Right ventricle myocardium superior (tissue), 1 donor: Measurements from ENCODE around the gene NTN1. TPM values are rescaled to one million over a fixed set of nuclear protein-coding genes. Genes with fewer than 3 reads are reported as not detected.

Source experiments
- ATAC-seq: fragments of 200-7000 bp; cut with Tn5 transposase; one replicate; pipeline ENCODE4 v1.9.1; 2020; ENCODE audit warnings: mild to moderate bottlenecking; ENCODE audit not compliant: poor library complexity
- DNase-seq: peaks from one replicate; pipeline ENCODE4 v3.0.0-alpha.2; 2020
- intact Hi-C: fragments of 100-400 bp; cut with DNase I; formaldehyde crosslinking; loops from one replicate; pipeline ENCODE4 v1.11.2; 2022
- total RNA-seq: library from RNA; stranded (reverse); fragmentation: NEBNext Ultra II Directional; extraction: Animal tissue kit (Norgen Biotek cat#: 25700); gene quantifications from one replicate; pipeline ENCODE4 v1.2.1, GENCODE V29; 2021
- donor health status: DM: no; HTN: yes; CAD: no; lungs with severe emphysema.

NTN1 gene
- total RNA-seq, 1 donor from 2014 or later, result 19.4 TPM

- intact Hi-C loops, result no loop called here
- DNase-seq (no peak), ATAC-seq (no peak)
Observed at GRCh38 chr17:9195961-9196670, 174.8 kb downstream of the NTN1 start.

DNA sequence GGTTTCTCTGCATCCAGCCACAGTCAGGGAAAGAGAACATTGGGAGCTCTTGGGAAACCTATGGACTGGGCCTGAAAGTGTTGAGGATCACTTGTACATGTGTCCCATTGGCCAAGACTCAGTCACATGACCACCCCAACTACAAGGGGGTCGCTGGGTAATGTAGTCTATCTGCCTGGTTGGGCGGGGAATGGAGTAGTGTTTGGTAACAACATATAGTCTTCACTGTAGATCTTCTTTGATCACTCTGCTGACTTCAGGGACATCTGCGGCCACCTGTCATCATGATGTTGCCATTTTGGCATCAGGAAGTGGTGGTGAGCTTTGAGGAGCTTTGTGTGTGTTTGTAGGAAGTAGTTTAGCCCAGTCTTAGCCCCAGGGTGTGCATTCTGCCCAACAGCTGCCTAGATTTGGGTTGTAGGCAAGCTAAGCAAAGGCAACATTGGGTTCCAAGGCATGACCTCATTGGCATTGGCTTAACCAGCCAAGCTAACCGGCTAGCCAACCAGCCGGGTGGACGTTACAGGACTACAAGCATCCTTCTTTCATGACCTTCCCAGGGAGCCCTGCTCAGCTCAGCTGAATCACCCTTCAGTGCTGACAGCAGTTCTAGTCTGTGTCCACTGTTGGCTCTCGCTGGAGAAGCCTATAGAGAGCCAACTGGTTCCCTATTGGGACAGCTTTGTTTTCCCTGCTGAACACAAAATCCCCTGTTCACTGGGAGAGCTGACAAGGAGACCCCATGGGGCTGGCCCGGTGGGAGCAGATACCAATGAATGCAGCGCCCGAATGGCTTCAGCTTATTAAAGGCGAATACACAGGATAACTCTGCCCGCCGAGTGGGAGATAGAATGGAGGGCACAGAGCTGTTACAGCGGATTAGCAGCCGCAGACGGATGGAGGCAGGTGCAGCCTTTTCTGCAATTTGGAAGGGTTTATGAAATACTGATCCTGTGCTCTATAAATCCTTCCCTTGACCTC, 178.6 kb downstream of the NTN1 start:
- intact Hi-C loops, result no loop called here

GRCh38 chr17:9200699-9201359, 179.5 kb downstream of the NTN1 start:
- ATAC-seq (no peak), DNase-seq (no peak)
- intact Hi-C loops, result no loop called here

More for the DNA sequence above, 178.6 kb downstream of the NTN1 start:
- no peak for DNase-seq
- ATAC-seq, result peak; percentile 82

DNA sequence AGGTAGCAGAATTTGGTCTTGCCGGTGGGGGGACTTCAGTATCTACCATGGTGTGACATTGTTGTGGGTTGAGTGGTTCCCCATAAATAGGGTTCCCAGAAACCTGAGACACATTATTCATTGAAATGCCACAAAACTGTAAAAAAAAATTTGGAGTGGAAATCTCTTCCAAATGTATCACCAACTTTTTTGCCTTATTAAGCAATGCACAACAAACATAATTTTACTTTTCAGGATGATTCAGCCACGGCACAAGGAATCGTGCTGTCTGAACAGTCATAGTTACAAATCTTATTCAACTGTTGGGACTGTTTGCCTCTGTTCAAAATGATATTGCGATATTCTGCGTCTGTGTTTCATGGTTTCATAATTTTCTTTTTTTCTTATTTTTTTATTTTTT, 181.2 kb downstream of the NTN1 start:
- DNase-seq, result no peak
- no peak for ATAC-seq
- intact Hi-C loops, result no loop called here

DNA sequence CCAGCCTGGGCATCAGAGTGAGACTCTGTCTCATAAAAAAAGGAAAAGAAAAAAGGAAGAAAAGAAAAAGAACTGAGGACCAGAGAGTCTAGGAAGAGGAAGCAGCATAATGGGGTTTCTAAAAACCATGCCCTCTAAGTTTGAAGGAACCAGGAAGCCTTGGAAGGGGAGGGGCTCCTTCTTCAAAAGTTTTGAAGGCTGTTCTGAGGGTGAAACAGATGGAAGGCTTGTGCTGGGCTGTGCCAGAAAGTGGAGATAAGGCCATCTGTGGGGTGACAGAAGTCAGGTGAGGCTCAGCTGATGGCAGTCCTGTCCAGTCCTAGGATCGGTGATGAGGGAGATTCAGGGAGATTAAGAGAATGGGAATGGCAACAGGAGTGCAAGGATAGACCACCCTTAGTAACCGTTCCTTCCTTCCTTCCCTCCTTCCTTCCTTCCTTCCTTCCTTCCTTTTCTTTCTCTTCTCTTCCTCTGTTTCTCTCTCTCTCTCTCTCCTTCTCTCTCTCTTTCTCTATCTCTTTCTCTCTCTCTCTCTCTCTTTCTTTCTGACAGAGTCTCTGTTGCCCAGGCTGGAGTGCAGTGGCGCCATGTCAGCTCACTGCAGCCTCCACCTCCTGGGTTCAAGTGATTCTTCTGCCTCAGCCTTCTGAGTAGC, 182.6 kb downstream of the NTN1 start:
- ATAC-seq, result no peak
- DNase-seq, result no peak
- intact Hi-C loops, result no loop called here

DNA sequence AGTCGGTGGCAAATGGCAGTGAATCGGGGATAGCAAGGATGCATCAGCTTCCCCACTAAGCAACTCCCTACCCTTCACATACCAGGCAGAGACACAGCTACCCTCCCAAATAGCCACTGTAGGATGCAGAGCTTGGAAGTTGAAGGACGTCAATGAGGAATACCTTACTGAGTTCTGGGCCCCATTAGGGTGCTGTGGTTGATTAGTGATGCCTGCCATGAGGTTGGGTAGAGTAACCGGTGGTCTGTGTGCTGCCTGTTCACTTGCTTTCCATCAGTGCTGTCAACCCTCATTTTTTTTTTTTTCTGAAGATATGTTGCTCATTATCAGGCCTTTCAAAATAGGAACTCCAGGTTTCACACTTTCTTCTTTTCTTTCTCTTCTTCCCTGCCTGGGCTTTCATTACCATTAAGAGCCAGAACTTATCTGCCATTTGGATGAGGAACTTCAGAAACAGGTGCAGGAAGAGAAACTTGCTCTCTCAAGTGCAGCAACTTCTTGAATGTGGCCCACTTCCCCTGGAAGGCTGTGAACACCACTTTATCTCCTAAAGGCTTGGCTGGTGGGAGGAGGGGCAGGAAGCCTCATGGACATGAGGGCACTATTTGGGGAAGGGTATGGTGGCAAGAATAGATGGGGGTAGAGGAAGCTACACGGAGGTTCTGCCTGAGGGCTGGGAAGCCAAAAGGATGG, 183.5 kb downstream of the NTN1 start:
- DNase-seq (no peak), ATAC-seq (no peak)
- intact Hi-C loops, result no loop called here

DNA sequence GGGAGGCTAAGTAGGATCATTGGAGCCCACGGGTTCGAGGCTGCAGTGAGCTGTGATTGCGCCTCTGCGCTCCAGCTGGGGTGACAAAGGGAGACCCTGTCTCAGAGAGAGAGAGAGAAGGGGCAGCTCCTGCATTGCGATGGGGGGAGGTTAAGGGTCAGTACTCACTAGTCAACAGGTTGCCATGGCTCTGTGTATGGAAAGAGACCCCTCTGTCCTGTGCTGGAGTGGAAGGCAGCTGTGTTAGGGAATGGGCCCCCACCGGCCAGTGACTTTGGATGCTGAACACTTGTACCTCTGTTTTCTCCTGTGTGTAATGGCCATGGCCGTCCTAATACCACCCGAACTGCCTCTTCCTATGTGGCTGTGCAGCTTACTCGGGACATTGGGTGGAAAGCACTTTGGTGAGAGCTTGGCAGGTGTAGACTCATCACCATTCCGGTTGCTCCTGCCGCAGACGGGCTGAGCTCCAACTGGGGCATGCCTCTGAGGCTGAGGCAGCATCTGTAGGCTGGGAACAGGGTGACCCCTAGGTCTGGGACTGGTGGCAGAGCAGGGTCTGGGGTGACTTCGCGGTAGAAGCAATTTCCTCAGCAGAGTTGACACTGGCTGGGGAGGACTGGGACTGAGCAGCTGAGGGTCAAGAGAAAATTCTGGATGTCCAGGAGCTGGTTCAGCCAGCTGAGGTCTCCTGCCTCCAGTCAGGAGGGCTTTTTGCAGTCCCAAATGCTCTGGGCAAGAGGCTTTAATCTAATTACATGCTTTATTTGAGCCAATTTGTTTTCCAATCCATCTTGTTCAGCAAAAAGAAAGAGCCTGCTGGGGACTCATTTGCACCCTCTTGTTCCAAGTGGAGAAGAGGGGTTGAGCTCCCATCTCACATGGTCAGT, 184.5 kb downstream of the NTN1 start:
- DNase-seq (no peak), ATAC-seq (no peak)
- intact Hi-C loops, result no loop called here

DNA sequence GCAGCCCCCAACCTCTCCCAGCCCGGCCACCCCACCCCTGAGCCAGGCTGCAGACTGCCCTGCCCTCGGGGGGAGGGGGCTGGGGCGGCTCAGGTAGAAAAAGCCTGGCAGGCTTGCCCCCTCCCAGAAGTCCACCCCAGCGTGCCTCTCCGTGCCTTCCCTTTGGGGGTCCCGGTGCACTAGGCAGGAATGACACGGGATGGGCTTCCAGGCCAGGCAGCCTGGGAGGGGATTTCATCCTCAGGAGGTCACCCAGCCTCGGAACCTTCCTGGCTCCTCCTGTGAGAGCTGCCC, 185.0 kb downstream of the NTN1 start:
- ATAC-seq (no peak), DNase-seq (no peak)
- intact Hi-C loops, result no loop called here

DNA sequence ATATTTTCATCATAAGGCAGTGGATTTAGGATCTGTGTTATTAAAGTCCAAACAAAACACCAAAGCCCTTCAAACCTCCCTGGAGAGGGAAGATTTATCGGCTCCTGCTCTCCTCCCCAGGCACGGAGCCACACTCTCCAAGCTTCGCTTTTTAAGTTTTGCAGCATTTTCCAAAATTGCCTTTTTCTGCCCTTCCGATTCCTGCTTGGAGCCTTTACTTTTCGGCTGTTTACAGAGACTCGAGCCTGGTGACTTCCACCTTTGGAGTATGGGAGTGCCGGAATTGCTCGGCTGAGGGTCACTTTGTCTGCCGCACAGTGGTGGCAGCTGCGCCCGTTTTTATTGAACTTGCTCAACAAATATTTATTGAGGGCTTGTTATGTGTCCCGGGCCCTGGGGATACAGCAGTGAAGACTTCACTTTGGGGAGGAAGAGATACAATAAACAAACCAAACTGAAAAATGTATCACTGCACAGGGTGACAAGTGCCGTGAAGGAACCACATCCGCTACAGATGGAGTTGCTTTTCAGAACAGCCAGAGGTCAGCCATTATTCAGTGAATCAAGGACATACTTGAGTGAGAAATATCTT, 185.5 kb downstream of the NTN1 start:
- DNase-seq (no peak), ATAC-seq (no peak)
- intact Hi-C loops, result no loop called here

GRCh38 chr17:9208381-9209105, 187.2 kb downstream of the NTN1 start:
- DNase-seq (no peak), ATAC-seq (no peak)
- intact Hi-C loops, result no loop called here

DNA sequence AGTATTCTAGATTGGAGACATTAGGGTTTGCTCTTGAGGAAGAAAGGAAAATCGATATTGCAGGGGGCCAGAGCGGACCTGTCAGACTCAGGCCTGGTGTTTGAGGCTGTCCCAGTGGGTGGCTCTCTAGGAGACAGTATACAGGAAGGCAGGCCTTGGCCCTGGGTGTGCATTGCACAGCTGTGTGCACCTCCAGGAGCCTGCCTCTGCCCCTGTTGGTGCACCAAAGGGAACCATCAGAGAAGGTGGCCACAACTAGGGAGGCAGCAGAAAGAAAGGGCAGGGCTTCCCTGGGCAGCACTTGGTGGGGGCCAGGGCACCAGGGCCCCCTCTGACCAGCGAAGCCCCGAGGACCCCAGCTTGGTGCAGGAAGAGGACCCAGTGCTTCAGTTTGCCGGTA, 188.0 kb downstream of the NTN1 start:
- ATAC-seq (no peak), DNase-seq (no peak)
- intact Hi-C loops, result no loop called here

- intact Hi-C loops, result no loop called here
- ATAC-seq (no peak), DNase-seq (no peak)
Observed at GRCh38 chr17:9209781-9210370, 188.6 kb downstream of the NTN1 start.

DNA sequence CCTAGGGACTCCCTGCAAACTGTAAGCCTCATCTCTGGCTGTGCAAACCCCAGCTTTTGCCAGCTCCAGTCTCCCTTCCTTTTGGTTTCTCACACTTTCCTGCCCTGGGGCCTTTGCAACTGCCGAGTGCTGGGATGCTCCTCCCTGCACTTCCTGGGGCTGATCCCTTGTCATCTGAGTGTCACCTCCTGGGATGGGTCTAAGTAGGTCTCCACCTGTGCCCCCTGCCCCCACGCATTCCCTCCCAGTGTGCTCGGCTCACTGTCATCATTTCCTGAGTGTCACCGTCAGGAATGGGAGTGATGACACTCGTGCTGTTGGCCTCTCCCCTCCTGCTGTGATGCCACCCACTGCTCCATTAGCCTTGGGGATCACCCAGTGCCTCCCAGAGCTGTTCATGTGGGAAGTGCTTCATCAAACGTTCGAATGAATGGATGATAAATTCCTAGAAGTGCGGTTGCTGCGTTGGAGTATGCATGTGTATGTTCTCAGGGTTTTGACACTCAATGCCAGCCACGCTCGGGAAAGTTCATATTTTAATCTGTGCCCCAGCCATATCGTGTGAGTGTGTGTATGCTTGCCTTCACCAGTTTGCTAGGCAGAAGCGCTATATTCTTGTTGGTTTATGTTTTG, 189.9 kb downstream of the NTN1 start:
- intact Hi-C loops, result no loop called here
- no peak for ATAC-seq

GRCh38 chr17:9212376-9213302, 191.3 kb downstream of the NTN1 start:
- intact Hi-C loops, result no loop called here
- DNase-seq (no peak), ATAC-seq (no peak)

More for the DNA sequence above, 189.9 kb downstream of the NTN1 start:
- DNase-seq, result no peak

DNA sequence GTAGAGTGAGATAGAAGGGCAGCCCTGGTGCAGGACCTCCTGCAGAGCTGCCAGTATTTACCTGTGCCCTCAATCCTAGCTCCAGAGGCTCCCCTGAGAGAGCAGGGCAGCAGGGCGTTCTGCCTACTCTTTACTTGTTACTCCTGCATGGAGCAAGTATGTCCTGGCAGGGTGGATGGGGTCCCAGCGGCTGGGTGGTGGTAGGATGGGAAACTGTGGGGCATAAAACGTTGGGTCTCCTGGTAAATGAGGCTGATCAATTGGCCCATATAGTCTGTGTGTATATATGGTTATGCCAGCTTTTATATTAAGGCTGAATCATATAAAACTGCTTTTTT, 192.0 kb downstream of the NTN1 start:
- ATAC-seq (no peak), DNase-seq (no peak)

More for the DNA sequence above, 192.0 kb downstream of the NTN1 start:
- intact Hi-C loops, result no loop called here
